ENCODE measurements around the gene ZDHHC21. TPM values are rescaled to one million over a fixed set of nuclear protein-coding genes. Genes with fewer than 3 reads are reported as not detected.
"Not testable (repeated sequence)": the region's sequence is repeated elsewhere in the genome, so short reads cannot be mapped to it uniquely, and the experiment has no call there.

Gene ZDHHC21
- total RNA-seq, 1 donor from 2014 or later: 9.6 TPM

DNA sequence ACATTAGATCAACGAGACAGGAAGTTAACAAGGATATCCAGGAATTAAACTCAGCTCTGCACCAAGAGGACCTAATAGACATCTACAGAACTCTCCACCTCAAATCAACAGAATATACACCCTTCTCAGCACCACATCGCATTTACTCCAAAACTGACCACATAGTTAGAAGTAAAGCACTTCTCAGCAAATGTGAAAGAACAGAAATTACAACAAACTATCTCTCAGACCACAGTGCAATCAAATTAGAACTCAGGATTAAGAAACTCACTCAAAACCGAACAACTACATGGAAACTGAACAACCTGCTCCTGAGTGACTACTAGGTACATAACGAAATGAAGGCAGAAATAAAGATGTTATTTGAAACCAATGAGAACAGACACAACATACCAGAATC, 10.6 kb downstream of the ZDHHC21 start:
- DNase-seq (ENCODE audit: low read depth in 2 of 2): not testable (repeated sequence)

DNA sequence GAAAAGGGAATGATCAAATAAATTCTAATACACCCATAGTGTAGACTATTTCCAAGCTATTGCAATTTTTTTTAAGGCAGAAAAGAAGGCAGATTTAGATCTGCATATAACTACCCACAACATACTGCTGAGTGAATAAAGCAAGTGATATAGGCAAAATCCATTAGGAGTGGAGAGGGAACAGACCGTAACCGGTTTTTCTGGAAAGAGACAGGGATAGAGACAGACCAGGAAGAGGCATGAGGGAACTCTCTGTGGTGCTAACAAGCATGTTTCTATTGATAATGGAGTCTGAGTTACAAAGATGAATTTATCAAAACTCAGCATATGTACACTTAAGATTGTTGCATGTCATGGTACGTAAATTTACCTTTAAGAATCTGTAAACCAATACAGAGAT, 14.5 kb downstream of the ZDHHC21 start:
- no peak for DNase-seq (ENCODE audit: low read depth in 2 of 2)

DNA sequence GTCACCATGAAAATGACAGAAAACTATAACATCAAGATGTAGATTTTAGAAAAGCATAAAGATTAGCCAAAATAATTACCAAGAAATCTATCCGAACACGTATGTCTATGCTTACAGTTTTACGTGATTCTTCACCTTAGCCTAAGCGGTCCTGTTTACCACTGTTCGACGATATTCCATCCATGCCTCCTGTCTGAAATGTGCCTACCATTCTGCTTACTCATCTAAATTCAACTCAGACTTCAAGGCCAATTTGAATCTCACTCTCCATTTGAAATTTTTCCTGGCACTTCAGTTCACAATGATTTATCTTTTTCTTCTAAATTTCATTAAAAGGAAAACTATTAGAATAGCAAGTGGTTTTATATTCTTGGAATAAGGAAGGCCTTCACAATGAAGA, 15.4 kb downstream of the ZDHHC21 start:
- no peak for DNase-seq (ENCODE audit: low read depth in 2 of 2)

DNA sequence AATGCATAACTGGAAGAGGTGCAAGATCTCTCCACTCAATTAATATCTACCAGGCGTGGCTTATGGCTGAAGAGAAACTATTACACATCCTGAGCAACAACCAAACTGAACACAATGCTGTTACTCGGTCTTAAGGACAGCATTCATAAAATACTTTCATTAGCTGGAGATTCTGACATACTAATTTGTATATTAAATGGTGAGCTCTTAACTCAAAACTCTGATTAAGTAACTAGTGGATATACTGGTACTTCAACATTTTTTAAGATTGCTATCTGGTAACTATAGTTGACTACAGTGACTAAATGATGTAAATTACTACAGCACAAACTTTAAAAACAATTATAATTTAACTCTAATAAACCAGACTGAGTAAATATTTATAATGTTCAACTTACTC, 15.8 kb downstream of the ZDHHC21 start:
- DNase-seq (ENCODE audit: low read depth in 2 of 2): no peak

DNA sequence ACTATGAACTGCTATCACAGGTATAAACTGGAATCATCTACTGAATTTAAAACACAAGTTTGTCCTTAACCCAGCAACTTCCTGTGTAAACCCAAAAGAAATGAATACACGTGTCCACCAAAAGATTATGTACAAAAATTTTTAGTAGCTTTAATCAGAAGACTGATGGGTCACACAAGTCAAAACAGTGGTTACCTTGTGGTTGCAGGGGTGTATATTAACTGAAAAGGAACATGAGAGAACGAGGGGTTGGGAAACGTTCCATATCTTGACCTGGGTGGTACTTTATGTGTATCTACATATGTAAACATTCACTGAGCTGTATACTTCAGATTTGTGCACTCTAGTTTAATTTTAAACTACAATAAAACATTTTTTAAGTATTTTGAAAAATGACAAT, 18.6 kb downstream of the ZDHHC21 start:
- no peak for DNase-seq (ENCODE audit: low read depth in 2 of 2)

DNA sequence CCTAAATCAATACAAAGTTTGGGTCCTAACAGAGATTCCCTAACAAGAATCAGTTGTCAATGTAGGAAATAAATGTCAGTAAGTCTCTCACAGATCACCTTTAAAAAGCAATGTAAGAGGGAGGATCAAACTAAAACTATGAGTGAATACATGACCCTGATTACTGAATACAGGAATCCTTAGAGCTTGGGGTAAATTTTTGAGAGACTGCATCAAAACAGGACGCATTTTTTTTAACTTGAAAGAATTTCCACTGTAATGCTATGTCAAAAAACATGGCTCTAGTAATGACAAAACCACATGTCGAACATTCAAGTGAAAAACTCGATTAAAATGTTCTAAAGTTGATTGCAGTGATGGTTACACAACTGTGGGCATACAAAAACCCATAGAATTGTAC, 21.9 kb downstream of the ZDHHC21 start:
- DNase-seq (ENCODE audit: low read depth in 2 of 2): no peak

DNA sequence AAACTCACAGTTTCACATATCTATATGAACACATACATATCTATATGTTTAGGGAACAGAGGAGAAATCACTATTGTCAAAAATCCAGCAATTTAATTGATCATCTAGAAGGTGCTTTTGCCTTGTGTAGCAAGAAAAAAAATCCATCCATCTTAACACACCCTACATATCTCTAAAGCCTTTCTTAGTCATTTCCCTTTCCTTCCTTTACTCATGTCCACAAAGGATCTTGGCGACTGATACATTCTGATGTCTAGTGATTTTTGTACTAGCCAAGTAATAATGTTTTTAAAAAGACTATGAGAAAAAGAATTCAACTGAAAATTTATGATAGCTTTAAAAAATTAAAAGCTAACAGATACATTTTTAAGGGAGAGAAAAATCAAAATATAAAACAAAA, 22.5 kb downstream of the ZDHHC21 start:
- peak in 1 of 2 donors; percentile 70 for DNase-seq (ENCODE audit: low read depth in 2 of 2)

DNA sequence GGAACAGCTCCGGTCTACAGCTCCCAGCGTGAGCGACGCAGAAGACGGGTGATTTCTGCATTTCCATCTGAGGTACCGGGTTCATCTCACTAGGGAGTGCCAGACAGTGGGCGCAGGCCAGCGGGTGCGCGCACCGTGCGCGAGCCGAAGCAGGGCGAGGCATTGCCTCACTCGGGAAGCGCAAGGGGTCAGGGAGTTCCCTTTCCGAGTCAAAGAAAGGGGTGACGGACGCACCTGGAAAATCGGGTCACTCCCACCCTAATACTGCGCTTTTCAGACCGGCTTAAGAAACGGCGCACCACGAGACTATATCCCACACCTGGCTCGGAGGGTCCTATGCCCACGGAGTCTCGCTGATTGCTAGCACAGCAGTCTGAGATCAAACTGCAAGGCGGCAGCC, 29.2 kb downstream of the ZDHHC21 start:
- DNase-seq (ENCODE audit: low read depth in 2 of 2): not testable (repeated sequence)

DNA sequence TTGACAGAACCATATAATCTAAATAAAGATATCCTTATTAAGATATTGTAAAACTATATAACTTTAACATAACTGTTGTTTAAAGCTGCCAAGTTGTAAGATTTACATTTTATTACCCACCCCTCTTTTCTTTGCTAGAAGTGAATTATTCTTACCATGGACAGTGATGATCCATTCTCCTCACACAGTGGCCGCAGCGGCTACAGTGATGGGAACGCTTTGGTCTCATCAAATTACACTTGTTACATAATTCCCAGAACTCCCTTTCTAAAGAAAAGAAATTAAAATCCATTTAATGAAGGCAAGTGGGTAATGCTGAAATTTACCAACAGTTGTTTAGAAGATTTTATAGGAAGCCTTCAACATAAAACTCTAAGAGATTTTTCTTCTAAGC, 31.2 kb downstream of the ZDHHC21 start:
- DNase-seq (ENCODE audit: low read depth in 2 of 2): no peak

DNA sequence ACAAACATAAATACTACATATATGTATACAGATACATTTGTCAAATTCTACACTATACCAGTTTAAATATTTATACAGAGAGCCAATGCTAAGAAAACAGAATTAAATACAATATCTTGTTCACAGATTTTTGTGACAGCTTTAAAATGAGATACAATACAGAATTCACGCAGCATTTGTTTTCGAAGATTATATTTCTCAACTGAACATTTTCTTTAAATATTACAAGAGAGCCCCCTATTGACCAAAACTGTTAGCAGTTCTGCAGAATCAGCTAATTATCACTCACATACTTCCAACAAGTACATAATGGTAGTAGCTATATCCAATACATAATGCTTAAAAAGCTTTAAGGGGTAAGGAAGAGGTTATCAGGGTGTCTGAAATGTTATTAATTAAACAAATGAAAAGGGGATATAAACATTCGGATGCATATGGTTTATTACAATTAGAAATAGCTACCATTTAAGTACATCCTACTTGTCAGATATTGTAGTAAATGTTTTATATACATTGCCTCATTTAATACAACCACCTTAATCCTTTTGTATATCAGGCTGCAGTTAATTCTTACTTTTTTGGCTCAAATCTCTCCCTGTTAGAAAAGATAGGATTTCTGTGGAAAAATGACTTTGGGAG, 31.7 kb downstream of the ZDHHC21 start:
- peak; percentile 45 to 66 for DNase-seq (ENCODE audit: low read depth in 2 of 2)

DNA sequence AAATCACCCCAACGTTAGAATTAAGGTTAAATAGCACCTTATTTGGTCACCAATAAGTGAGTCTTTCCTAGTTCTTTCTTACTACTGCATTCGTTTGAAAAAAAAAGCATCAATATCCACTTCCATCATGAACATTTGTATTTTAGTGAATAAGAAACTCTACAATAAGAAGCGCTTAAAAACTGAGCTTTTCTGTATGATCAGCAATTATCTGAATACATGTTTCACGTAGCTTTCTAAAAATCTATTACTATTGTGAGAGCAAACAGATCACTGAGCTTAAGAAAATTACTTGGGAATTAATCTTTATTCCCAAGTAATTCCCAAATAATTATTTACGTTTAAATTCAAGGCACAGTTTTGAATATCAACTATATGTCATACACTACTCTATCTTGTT, 32.5 kb downstream of the ZDHHC21 start:
- no peak for DNase-seq (ENCODE audit: low read depth in 2 of 2)

DNA sequence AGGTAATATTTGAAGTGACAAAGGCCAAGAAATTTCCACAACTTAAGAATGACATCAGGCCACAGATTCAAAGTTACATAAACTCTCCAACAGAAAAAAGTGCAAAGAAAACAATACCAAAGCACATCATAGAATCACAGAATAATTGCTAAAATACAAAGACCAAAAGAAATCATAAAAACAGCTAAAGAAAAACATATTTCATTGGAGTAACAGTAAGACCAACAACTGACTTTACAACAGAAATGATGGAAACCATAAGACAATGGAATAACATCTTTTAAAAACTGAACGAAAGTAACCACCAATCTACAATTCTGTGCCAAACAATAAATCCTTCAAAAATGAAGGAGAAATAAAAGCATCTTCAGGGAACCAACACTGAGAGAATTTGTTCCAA, 38.3 kb downstream of the ZDHHC21 start:
- DNase-seq (ENCODE audit: low read depth in 2 of 2): peak in 1 of 2 donors; percentile 15

DNA sequence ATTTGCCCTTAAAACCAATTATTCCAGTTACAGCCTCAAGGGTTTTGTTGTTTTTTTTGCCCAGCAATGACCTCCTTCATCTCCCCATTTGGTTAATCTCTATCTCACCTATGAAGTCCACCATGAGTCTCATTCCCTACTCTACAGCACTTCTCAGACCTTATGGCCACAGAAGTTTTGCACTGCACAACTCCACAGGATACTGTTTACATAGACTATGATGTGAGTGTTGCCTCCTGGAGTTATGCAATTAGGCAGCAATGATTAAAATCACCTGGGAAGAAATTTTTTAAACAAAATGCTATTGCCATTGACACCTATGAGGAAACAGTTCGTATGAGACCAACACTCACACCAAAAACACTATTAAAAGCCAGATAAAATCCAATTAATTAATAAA, 39.7 kb downstream of the ZDHHC21 start:
- no peak for DNase-seq (ENCODE audit: low read depth in 2 of 2)

DNA sequence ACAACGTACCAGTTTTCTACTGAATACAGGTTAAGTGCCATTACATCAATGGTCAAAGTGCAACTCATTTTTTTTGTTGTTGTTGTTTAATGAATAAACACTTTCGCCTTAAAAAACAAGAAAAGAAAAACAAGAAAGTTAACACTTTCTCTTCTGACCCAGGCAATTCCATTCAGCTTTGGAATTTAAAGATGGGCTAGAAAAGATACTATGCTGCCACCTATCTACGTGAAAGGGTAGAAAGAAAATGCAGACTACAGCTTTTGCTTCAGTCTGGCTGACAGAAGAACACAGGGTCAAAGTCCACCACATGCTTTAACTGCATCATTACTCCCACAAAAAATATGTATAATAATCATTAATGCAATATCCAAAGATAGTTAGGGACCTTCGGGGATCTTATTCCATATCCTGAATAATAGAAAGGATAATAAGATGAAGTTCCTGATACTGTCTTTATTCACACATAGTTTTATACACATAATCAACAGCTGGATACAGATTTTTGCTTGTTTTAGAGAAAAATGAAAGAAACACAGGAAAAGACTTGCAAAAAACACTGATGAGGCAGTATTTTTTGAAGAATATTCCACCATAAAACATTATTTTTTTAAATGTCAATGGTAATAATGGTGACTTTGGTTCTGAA, 40.4 kb downstream of the ZDHHC21 start:
- DNase-seq (ENCODE audit: low read depth in 2 of 2): peak; percentile 24 to 50

DNA sequence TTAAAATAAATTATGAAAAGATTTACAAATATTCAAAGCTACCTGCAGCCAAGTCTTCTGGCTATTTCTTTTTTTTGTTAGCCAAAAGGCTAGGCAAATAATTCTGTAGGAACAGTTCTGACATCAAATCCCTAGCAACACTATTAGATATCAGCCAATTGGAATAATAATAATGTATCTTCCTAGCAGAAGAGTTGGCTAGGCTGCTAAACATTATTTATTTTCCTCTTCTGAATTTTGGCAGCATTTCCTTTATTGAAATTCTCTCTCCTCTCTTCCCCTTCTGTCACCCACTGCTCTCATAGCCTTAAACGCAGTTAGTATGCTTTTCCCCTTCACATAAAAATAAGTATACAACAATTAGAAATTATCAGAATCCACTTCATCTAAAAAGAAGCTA, 42.6 kb downstream of the ZDHHC21 start:
- no peak for DNase-seq (ENCODE audit: low read depth in 2 of 2)

DNA sequence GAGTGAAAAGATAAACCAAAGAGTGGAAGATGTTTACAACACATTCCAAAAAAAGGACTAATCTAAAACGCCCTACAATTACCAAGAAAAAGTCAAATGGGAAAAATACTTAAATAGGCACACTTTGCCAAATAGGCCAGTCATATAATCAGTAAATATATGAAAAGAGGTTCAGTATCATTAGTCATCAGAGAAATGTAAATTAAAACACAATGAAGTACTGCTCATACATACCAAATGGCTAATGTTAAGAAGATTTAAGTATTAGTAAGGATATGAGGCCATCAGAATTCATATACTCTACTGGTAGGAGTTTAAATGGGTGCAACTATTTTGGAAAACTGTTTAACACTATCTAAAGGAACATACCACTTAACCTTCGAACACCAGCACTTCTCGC, 47.6 kb downstream of the ZDHHC21 start:
- DNase-seq (ENCODE audit: low read depth in 2 of 2): no peak

DNA sequence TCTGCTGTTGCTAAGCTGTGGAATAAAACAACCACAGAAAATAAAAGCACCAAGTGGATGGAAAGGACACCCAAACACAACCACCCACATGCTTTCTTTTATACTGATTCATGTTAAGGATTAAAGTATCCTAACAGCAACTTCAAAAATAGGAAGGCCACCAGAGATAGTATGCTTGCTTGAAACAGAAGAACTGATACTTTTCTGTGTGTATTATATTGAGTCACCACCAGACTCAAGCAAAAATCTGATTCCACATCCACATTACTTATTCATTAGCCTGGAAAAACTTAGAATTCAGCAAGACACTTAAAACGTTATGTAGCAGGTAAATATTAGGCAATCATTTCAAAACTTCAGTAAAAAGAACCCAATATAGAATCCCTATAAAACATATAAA, 52.3 kb downstream of the ZDHHC21 start:
- no peak for DNase-seq (ENCODE audit: low read depth in 2 of 2)

DNA sequence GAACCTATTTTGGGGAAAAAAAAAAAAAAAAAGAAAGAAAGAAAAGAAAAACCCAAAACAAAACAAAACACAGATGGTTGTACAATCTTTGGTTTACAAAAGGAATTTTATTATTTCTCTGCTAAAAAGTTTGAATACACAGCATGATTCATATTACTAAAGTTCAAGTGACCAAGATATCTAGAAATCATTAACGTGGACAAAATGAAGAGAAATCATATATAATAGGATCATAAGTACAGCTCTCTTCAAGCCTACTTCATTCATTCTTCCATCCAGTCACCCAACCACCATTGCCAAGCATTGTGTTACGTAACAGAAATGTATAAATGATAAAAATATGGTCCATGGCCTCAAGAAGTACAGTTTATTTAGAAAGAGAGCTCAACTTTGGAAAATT, 52.9 kb downstream of the ZDHHC21 start:
- no peak for DNase-seq (ENCODE audit: low read depth in 2 of 2)

DNA sequence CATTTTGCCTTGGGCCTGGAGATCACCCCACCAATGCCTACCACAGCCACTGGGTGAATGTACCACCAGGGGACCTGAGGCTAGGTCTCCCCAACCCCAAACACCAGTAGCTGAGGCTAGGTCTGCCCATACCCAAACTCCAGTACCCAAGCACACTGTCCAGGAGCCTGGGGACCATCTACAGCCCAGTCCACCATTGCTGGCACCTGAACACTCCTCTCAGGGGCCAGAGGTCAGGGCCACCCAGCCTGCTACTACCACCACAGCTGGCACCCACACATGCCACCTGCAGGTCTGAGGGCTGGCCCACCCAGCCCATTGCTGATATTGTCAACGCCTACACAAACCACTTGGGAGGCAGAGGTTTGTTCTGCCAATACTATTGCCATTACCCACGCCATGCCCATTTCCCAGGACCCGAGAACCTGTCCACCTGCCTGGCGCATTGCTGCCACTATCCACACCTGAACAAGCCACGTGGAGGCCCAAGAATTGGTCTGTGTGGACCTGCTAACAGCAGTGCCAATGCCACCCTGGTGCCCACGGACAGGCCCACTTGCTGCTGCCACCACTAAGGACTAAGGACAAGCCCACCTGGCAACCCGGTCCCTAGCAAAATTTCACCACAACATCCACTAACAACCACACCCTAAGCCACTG, 59.2 kb downstream of the ZDHHC21 start:
- DNase-seq (ENCODE audit: low read depth in 2 of 2): no peak

DNA sequence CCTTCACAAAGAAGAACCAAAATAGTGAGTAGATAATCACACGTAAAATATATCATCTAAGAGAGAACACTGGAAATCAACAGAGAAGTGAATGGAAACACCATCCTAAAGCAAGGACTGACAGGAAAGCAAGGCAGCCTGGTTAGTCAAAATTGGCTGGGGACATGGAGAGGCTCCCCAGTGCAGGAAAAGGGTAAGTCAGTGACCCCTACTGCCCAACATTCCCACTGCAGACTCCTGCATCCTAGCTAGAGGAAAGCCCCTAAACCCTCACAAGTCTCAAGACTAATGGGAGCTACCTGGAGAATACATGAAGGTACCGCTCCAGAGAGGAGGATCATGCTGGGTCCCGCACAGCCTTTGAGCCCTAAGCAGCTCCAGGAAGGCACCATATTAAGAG, 60.1 kb downstream of the ZDHHC21 start:
- no peak for DNase-seq (ENCODE audit: low read depth in 2 of 2)

DNA sequence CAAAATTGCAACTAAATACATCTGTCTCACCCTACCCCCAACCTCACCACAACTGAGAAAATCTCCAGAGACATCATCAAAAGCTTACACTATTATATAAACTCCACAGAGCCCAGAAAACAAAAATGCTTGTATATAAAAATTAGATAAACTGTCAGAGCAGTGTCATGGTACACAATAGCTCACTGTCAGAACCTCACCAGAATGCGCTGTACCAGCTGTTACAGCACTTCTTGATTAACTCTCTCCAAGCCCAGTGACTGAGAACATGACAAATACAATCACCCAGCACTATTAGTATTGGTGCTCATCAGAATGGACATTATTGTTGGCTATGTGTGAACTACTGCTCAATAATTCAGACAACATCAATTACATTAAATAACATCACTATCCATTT, 65.7 kb downstream of the ZDHHC21 start:
- DNase-seq (ENCODE audit: low read depth in 2 of 2): no peak

DNA sequence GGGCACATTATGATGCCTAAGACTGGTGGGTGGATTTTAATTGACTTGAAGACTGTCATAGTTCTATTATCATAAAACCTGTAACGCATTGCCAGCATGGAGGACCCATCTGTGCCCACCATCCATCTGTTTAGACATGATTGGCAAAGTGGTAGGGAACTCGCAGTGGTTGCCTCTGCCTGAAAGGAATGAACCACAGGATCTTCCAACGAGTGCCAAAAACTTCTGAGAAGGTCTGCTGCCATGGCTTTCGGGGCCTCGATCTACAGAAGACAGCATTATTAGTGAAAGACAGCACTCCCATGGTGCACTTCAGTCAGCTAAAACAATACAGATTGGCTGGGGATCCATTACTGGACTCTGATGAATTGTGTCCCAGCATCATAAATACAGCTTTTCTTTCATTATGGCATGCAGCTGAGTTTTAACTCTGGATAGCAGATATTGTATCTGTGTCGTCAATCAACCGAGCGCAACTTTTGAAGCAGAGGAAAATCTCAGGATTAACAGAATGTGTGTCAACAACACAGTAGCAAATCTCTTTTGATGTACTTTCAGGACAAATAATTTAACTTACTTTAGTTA, 74.3 kb downstream of the ZDHHC21 start:
- no peak for DNase-seq (ENCODE audit: low read depth in 2 of 2)
